HepG2 (cell line): ENCODE measurements around the gene GJC2. TPM values are rescaled to one million over a fixed set of nuclear protein-coding genes. Genes with fewer than 3 reads are reported as not detected.

Source experiments
- FOXA1 ChIP-seq, 2 experiments: fragments of 450-650 bp in 1 of 2; sonication (generic) in 1 of 2; formaldehyde crosslinking in 1 of 2; IDR thresholded peaks; 2 replicates each; pipeline versions ENCODE4 v1.4.0 to v1.6.1; 2016 to 2020; ENCODE audit warnings: missing genetic modification reagents in 1 of 2
- HIVEP1 ChIP-seq: sonication (generic); formaldehyde crosslinking; IDR thresholded peaks from 2 replicates; pipeline ENCODE4 v1.4.0; 2020; ENCODE audit warnings: mild to moderate bottlenecking, missing genetic modification reagents
- KDM3A ChIP-seq: IDR thresholded peaks from 2 replicates; pipeline ENCODE4 v1.6.1; 2018; ENCODE audit warnings: low read depth, missing compliant biosample characterization
- RFX3 ChIP-seq: IDR thresholded peaks from 2 replicates; pipeline ENCODE4 v1.6.1; 2016; ENCODE audit warnings: missing biosample characterization, missing genetic modification reagents
- ZNF562 ChIP-seq: sonication (generic); formaldehyde crosslinking; IDR thresholded peaks from 2 replicates; pipeline ENCODE4 v1.8.0; 2022; ENCODE audit warnings: missing genetic modification reagents, borderline replicate concordance
- ZNF577 ChIP-seq: sonication (generic); formaldehyde crosslinking; IDR thresholded peaks from 2 replicates; pipeline ENCODE4 v1.4.0; 2020; ENCODE audit warnings: mild to moderate bottlenecking, low read depth, missing genetic modification reagents, borderline replicate concordance
- polyA plus RNA-seq, 8 experiments: library from polyadenylated mRNA; depleted of rRNA in 3 of 8; stranded (reverse) in 7 of 8; unstranded in 1 of 8; fragments of >200 nt; fragmentation: Illumina TruSeq in 4 of 8; extraction: Trizol in 4 of 8; gene quantifications; 2 replicates each; pipeline versions ENCODE4 v1.2.1 to v1.2.3, GENCODE V29; 2011 to 2016; ENCODE audit warnings: low read depth in 4 of 8, missing spikeins in 1 of 8, mixed read lengths in 1 of 8; ENCODE audit not compliant: insufficient read depth in 1 of 8
- total RNA-seq, 5 experiments: library from RNA; depleted of rRNA; stranded (reverse); fragments of >200 nt; fragmentation: Illumina TruSeq; extraction: Trizol; gene quantifications; 2 replicates each; pipeline ENCODE4 v1.2.3, GENCODE V29; 2016; ENCODE audit warnings: low read depth in 1 of 5
- TF ChIP-seq, protein P1 (sequence below): sonication (generic); formaldehyde crosslinking; IDR thresholded peaks from 2 replicates; pipeline ENCODE4 v1.4.0; 2020; ENCODE audit warnings: missing genetic modification reagents, borderline replicate concordance
- TF ChIP-seq, protein P2 (sequence below): sonication (generic); formaldehyde crosslinking; IDR thresholded peaks from 2 replicates; pipeline ENCODE4 v1.4.0; 2020; ENCODE audit warnings: missing genetic modification reagents
- TF ChIP-seq, protein P3 (sequence below): sonication (generic); formaldehyde crosslinking; IDR thresholded peaks from 2 replicates; pipeline ENCODE4 v1.8.0; 2022; ENCODE audit warnings: mild to moderate bottlenecking, missing genetic modification reagents, borderline replicate concordance
- TF ChIP-seq, protein P4 (sequence below): sonication (generic); formaldehyde crosslinking; IDR thresholded peaks from 2 replicates; pipeline ENCODE4 v1.4.0; 2020; ENCODE audit warnings: missing genetic modification reagents, borderline replicate concordance
- TF ChIP-seq, protein P5 (sequence below): sonication (generic); formaldehyde crosslinking; IDR thresholded peaks from 2 replicates; pipeline ENCODE4; 2020; ENCODE audit warnings: missing genetic modification reagents, mild to moderate bottlenecking, borderline replicate concordance
- TF ChIP-seq, protein P6 (sequence below): sonication (generic); formaldehyde crosslinking; IDR thresholded peaks from 2 replicates; pipeline ENCODE4 v1.4.0; 2020; ENCODE audit warnings: missing genetic modification reagents, borderline replicate concordance

GJC2 gene
- total and polyA plus RNA-seq, 2 of the 13 experiments (the other 11 are each of a cell fraction or from before 2014, with no cell fraction given), result 1.6 to 3.8 TPM

DNA sequence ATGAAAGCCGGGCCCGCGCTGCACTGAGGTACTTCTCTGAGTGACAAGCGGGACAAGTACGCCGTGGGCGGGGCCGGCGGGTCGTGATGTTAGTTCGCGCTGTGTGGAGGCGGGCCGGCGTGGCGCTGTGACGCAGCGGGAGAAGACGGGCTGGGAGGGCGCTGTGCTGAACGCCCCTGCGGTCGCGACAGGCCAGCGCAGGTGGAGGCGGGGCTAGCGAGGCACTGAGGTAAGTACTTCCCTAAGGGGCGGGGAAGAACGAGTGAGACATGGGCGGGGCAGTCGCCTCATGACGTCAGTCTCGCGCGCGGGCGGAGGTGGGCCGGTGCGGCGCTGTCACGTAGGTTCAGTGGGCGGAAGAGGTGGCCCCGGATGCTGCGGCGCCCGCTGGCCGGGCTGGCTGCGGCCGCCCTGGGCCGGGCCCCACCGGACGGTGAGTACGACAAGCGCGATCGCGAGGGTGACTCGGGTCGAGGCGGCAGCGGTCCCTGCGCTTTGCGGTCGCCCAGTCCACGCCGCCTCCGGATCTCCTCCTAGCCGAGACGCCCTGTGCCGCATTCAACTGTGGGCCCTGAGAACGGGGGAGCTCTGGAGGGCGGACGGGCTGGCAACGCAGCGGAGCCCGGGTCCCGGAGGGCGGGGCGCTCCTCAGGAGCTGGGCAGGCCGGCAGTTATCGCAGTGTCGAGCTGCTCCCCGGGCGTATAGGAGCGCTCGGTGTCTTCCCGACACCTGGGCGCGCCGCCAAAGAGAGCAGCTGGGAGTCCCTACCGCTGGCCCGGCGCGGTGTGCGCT, 9.6 kb upstream of the GJC2 start, which contains the start of gene GUK1 (continued):
- TF ChIP-seq, protein P1, sequence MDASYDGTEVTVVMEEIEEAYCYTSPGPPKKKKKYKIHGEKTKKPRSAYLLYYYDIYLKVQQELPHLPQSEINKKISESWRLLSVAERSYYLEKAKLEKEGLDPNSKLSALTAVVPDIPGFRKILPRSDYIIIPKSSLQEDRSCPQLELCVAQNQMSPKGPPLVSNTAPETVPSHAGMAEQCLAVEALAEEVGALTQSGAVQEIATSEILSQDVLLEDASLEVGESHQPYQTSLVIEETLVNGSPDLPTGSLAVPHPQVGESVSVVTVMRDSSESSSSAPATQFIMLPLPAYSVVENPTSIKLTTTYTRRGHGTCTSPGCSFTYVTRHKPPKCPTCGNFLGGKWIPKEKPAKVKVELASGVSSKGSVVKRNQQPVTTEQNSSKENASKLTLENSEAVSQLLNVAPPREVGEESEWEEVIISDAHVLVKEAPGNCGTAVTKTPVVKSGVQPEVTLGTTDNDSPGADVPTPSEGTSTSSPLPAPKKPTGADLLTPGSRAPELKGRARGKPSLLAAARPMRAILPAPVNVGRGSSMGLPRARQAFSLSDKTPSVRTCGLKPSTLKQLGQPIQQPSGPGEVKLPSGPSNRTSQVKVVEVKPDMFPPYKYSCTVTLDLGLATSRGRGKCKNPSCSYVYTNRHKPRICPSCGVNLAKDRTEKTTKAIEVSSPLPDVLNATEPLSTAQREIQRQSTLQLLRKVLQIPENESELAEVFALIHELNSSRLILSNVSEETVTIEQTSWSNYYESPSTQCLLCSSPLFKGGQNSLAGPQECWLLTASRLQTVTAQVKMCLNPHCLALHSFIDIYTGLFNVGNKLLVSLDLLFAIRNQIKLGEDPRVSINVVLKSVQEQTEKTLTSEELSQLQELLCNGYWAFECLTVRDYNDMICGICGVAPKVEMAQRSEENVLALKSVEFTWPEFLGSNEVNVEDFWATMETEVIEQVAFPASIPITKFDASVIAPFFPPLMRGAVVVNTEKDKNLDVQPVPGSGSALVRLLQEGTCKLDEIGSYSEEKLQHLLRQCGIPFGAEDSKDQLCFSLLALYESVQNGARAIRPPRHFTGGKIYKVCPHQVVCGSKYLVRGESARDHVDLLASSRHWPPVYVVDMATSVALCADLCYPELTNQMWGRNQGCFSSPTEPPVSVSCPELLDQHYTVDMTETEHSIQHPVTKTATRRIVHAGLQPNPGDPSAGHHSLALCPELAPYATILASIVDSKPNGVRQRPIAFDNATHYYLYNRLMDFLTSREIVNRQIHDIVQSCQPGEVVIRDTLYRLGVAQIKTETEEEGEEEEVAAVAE (CRISPR knock-in tag), result no peak
- TF ChIP-seq, protein P2, sequence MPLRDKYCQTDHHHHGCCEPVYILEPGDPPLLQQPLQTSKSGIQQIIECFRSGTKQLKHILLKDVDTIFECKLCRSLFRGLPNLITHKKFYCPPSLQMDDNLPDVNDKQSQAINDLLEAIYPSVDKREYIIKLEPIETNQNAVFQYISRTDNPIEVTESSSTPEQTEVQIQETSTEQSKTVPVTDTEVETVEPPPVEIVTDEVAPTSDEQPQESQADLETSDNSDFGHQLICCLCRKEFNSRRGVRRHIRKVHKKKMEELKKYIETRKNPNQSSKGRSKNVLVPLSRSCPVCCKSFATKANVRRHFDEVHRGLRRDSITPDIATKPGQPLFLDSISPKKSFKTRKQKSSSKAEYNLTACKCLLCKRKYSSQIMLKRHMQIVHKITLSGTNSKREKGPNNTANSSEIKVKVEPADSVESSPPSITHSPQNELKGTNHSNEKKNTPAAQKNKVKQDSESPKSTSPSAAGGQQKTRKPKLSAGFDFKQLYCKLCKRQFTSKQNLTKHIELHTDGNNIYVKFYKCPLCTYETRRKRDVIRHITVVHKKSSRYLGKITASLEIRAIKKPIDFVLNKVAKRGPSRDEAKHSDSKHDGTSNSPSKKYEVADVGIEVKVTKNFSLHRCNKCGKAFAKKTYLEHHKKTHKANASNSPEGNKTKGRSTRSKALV (CRISPR knock-in tag), result peak; percentile 34
- TF ChIP-seq, protein P3, sequence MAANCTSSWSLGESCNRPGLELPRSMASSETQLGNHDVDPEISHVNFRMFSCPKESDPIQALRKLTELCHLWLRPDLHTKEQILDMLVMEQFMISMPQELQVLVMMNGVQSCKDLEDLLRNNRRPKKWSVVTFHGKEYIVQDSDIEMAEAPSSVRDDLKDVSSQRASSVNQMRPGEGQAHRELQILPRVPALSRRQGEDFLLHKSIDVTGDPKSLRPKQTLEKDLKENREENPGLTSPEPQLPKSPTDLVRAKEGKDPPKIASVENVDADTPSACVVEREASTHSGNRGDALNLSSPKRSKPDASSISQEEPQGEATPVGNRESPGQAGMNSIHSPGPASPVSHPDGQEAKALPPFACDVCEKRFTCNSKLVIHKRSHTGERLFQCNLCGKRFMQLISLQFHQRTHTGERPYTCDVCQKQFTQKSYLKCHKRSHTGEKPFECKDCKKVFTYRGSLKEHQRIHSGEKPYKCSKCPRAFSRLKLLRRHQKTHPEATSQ (CRISPR knock-in tag), result no peak
- TF ChIP-seq HIVEP1 (CRISPR knock-in tag), result peak; percentile 11; the same call in 1 of the 2 replicates
- no peak for TF ChIP-seq ZNF562 (CRISPR knock-in tag)
- TF ChIP-seq RFX3, result no peak
- TF ChIP-seq, protein P4, sequence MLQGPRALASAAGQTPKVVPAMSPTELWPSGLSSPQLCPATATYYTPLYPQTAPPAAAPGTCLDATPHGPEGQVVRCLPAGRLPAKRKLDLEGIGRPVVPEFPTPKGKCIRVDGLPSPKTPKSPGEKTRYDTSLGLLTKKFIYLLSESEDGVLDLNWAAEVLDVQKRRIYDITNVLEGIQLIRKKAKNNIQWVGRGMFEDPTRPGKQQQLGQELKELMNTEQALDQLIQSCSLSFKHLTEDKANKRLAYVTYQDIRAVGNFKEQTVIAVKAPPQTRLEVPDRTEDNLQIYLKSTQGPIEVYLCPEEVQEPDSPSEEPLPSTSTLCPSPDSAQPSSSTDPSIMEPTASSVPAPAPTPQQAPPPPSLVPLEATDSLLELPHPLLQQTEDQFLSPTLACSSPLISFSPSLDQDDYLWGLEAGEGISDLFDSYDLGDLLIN (CRISPR knock-in tag), result no peak
- TF ChIP-seq, protein P5, sequence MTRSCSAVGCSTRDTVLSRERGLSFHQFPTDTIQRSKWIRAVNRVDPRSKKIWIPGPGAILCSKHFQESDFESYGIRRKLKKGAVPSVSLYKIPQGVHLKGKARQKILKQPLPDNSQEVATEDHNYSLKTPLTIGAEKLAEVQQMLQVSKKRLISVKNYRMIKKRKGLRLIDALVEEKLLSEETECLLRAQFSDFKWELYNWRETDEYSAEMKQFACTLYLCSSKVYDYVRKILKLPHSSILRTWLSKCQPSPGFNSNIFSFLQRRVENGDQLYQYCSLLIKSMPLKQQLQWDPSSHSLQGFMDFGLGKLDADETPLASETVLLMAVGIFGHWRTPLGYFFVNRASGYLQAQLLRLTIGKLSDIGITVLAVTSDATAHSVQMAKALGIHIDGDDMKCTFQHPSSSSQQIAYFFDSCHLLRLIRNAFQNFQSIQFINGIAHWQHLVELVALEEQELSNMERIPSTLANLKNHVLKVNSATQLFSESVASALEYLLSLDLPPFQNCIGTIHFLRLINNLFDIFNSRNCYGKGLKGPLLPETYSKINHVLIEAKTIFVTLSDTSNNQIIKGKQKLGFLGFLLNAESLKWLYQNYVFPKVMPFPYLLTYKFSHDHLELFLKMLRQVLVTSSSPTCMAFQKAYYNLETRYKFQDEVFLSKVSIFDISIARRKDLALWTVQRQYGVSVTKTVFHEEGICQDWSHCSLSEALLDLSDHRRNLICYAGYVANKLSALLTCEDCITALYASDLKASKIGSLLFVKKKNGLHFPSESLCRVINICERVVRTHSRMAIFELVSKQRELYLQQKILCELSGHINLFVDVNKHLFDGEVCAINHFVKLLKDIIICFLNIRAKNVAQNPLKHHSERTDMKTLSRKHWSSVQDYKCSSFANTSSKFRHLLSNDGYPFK (CRISPR knock-in tag), result peak; percentile 88; the same call in 1 of the 2 replicates
- no peak for TF ChIP-seq ZNF577 (CRISPR knock-in tag)
- TF ChIP-seq, protein P6, sequence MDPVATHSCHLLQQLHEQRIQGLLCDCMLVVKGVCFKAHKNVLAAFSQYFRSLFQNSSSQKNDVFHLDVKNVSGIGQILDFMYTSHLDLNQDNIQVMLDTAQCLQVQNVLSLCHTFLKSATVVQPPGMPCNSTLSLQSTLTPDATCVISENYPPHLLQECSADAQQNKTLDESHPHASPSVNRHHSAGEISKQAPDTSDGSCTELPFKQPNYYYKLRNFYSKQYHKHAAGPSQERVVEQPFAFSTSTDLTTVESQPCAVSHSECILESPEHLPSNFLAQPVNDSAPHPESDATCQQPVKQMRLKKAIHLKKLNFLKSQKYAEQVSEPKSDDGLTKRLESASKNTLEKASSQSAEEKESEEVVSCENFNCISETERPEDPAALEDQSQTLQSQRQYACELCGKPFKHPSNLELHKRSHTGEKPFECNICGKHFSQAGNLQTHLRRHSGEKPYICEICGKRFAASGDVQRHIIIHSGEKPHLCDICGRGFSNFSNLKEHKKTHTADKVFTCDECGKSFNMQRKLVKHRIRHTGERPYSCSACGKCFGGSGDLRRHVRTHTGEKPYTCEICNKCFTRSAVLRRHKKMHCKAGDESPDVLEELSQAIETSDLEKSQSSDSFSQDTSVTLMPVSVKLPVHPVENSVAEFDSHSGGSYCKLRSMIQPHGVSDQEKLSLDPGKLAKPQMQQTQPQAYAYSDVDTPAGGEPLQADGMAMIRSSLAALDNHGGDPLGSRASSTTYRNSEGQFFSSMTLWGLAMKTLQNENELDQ (CRISPR knock-in tag), result no peak
- TF ChIP-seq KDM3A (CRISPR knock-in tag), result peak; percentile 91
- no peak for TF ChIP-seq FOXA1 (IDR thresholded peaks at IDR 0.05)
- no peak for TF ChIP-seq FOXA1 (CRISPR knock-in tag; IDR thresholded peaks at IDR 0.05)
